HEK293 (cell line): Measurements from ENCODE around the gene MOGAT3.
A peak's percentile ranks its signal among the peaks of the same experiment; 100 is the strongest.

ENCODE experiments used
- CTCF ChIA-PET: fragments of 350-600 bp; formaldehyde crosslinking; extraction: SDS; loops from one replicate; lab custom pipeline; 2021; ENCODE audit warnings: antibody characterized with exemption; lab: Yijun Ruan, JAX
- POLR2A ChIA-PET: fragments of 300-600 bp; formaldehyde crosslinking; extraction: SDS; loops from one replicate; lab custom pipeline; 2020; ENCODE audit warnings: antibody characterized with exemption, inconsistent platforms; lab: Yijun Ruan, JAX
- H3K27ac ChIP-seq: fragments of 200-500 bp; sonication (Bioruptor generic); 2 replicates; pipeline ENCODE4 v1.5.1; 2014; ENCODE audit warnings: low read depth, low read length, control low read depth, inconsistent platforms; ENCODE audit errors: extremely low read depth
- H3K36me3 ChIP-seq, 2 experiments: fragments of 200-500 bp in 1 of 2; sonication (Bioruptor generic) in 1 of 2; 1 replicate in 1 of 2; 2 replicates in 1 of 2; pipeline ENCODE4 v1.5.1; 2014 to 2017; ENCODE audit warnings: inconsistent platforms in 2 of 2, low read length in 2 of 2; ENCODE audit not compliant: control insufficient read depth in 2 of 2, insufficient read depth in 1 of 2
- H3K4me1 ChIP-seq: fragments of 200-500 bp; sonication (Bioruptor generic); 2 replicates; pipeline ENCODE4 v1.5.1; 2014; ENCODE audit warnings: mild to moderate bottlenecking, low read length, inconsistent platforms; ENCODE audit not compliant: control insufficient read depth, insufficient read depth
- H3K4me3 ChIP-seq: 2 replicates; pipeline ENCODE4 v1.5.1; 2011; ENCODE audit warnings: low read depth, mild to moderate bottlenecking, control low read depth, low read length, moderate library complexity
- H3K9me3 ChIP-seq: fragments of 200-500 bp; sonication (Bioruptor generic); 2 replicates; pipeline ENCODE4 v1.5.1; 2014; ENCODE audit warnings: low read depth, low read length, inconsistent platforms; ENCODE audit not compliant: control insufficient read depth, insufficient read depth
- SP7 ChIP-seq: fragments of 450-650 bp; formaldehyde crosslinking; IDR thresholded peaks from 2 replicates; pipeline ENCODE4 v1.5.1; 2016; ENCODE audit warnings: missing biosample characterization, missing genetic modification characterization
- ZBTB7A ChIP-seq: fragments of 450-650 bp; formaldehyde crosslinking; IDR thresholded peaks from 2 replicates; pipeline ENCODE4 v1.5.1; 2016; ENCODE audit warnings: low read depth, missing biosample characterization, missing genetic modification characterization
- ZFP69B ChIP-seq: fragments of 450-650 bp; formaldehyde crosslinking; IDR thresholded peaks from 2 replicates; pipeline ENCODE4 v1.5.1; 2016; ENCODE audit warnings: missing biosample characterization, missing genetic modification characterization
- ZNF2 ChIP-seq: fragments of 450-650 bp; formaldehyde crosslinking; IDR thresholded peaks from 2 replicates; pipeline ENCODE4 v1.5.1; 2016; ENCODE audit warnings: missing biosample characterization, missing genetic modification characterization
- ZNF266 ChIP-seq: fragments of 450-650 bp; formaldehyde crosslinking; IDR thresholded peaks from 2 replicates; pipeline ENCODE4 v1.5.1; 2016; ENCODE audit warnings: missing biosample characterization, missing genetic modification characterization, low read depth
- ZNF292 ChIP-seq: fragments of 450-650 bp; formaldehyde crosslinking; IDR thresholded peaks from 2 replicates; pipeline ENCODE4 v1.5.1; 2016; ENCODE audit warnings: low read depth, missing biosample characterization, missing genetic modification characterization, borderline replicate concordance
- ZNF335 ChIP-seq: fragments of 450-650 bp; formaldehyde crosslinking; conservative IDR thresholded peaks from 2 replicates; pipeline ENCODE4 v1.5.1; 2016; ENCODE audit warnings: missing biosample characterization, missing genetic modification characterization
- ZNF37A ChIP-seq: fragments of 450-650 bp; IDR thresholded peaks from 2 replicates; pipeline ENCODE4 v1.5.1; 2018; ENCODE audit warnings: missing biosample characterization, missing genetic modification characterization
- ZNF416 ChIP-seq: fragments of 450-650 bp; formaldehyde crosslinking; IDR thresholded peaks from 2 replicates; pipeline ENCODE4 v1.5.1; 2016; ENCODE audit warnings: missing biosample characterization, missing genetic modification characterization
- ZNF530 ChIP-seq: fragments of 450-650 bp; formaldehyde crosslinking; IDR thresholded peaks from 2 replicates; pipeline ENCODE4 v1.5.1; 2016; ENCODE audit warnings: low read depth, missing biosample characterization, missing genetic modification characterization
- TF ChIP-seq, protein P1 (sequence below): fragments of 450-650 bp; formaldehyde crosslinking; IDR thresholded peaks from 2 replicates; pipeline ENCODE4 v1.5.1; 2016; ENCODE audit warnings: missing biosample characterization, missing genetic modification characterization
- TF ChIP-seq, protein P2 (sequence below): fragments of 450-650 bp; formaldehyde crosslinking; IDR thresholded peaks from 2 replicates; pipeline ENCODE4 v1.5.1; 2016; ENCODE audit warnings: missing biosample characterization, missing genetic modification characterization
- TF ChIP-seq, protein P3 (sequence below): fragments of 450-650 bp; formaldehyde crosslinking; IDR thresholded peaks from 2 replicates; pipeline ENCODE4 v1.5.1; 2016; ENCODE audit warnings: missing biosample characterization, missing genetic modification characterization
- TF ChIP-seq, protein P4 (sequence below): fragments of 450-650 bp; formaldehyde crosslinking; IDR thresholded peaks from 2 replicates; pipeline ENCODE4 v1.5.1; 2016; ENCODE audit warnings: missing biosample characterization, missing genetic modification characterization

The MOGAT3 gene

DNA sequence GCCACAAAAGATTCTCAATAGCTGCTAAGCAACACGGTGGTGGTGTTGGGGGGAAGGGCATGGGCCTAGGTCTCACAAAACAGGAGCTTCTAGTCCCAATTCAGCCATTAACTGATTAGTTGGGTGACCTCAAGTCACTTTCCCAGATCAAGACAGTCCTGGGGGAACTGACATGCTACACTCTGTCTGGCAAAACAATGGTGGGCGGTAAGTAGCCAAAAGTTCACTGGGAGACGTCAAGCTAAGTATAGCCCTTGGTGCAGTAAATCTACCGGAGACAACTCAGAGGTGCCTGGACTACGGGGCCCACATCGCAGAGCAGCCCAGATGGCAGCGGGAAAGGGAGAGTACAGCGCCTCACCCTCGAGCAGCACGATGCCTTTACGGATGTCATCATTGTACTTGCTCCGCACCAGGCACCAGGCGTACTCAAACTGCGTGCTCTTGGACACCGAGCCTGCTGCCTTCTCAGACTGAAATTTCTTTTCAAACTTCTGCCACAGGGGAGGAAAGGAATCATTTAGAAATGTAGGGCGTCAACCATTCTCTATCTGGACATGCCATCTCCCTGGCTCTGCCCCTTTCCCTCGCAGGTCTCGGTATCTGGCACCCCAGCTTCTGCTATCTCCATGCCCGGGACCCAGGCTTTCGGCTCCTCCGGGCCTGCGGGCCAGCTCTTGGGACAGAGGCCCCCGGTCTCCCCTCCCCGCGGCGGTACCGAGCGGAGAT, 43.0 kb upstream of the MOGAT3 start:
- Histone ChIP-seq H3K36me3 (peaks cover 0 to 33% of the 10 kb centered on the region in 2 experiments; a peak in 2 of 3 replicates), H3K27ac (peak overlapping the region; percentile 53), H3K4me1 (peaks cover 2% of the 10 kb centered on the region; the same call in 1 of the 2 replicates), H3K9me3 (no peaks in the 10 kb centered on the region), H3K4me3 (peak overlapping the region; percentile 73)
- TF ChIP-seq ZNF266 (tag by site-specific recombination) (no peak), ZNF416 (tag by site-specific recombination) (peak; percentile 97), ZNF292 (tag by site-specific recombination) (no peak), ZBTB7A (tag by site-specific recombination) (0 out of 2 replicates have a peak, but pooled peaks have one; percentile 24), ZNF530 (no peak), ZNF335 (tag by site-specific recombination) (peak; percentile 9), ZNF37A (no peak), SP7 (tag by site-specific recombination) (peak; percentile 91), ZFP69B (tag by site-specific recombination) (peak; percentile 70; the same call in 1 of the 2 replicates), ZNF2 (tag by site-specific recombination) (peak; percentile 100; the same call in 1 of the 2 replicates)
- TF ChIP-seq, protein P1, sequence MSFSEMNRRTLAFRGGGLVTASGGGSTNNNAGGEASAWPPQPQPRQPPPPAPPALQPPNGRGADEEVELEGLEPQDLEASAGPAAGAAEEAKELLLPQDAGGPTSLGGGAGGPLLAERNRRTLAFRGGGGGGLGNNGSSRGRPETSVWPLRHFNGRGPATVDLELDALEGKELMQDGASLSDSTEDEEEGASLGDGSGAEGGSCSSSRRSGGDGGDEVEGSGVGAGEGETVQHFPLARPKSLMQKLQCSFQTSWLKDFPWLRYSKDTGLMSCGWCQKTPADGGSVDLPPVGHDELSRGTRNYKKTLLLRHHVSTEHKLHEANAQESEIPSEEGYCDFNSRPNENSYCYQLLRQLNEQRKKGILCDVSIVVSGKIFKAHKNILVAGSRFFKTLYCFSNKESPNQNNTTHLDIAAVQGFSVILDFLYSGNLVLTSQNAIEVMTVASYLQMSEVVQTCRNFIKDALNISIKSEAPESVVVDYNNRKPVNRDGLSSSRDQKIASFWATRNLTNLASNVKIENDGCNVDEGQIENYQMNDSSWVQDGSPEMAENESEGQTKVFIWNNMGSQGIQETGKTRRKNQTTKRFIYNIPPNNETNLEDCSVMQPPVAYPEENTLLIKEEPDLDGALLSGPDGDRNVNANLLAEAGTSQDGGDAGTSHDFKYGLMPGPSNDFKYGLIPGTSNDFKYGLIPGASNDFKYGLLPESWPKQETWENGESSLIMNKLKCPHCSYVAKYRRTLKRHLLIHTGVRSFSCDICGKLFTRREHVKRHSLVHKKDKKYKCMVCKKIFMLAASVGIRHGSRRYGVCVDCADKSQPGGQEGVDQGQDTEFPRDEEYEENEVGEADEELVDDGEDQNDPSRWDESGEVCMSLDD (tag by site-specific recombination) = peak; percentile 52; the same call in 1 of the 2 replicates
- TF ChIP-seq, protein P2, sequence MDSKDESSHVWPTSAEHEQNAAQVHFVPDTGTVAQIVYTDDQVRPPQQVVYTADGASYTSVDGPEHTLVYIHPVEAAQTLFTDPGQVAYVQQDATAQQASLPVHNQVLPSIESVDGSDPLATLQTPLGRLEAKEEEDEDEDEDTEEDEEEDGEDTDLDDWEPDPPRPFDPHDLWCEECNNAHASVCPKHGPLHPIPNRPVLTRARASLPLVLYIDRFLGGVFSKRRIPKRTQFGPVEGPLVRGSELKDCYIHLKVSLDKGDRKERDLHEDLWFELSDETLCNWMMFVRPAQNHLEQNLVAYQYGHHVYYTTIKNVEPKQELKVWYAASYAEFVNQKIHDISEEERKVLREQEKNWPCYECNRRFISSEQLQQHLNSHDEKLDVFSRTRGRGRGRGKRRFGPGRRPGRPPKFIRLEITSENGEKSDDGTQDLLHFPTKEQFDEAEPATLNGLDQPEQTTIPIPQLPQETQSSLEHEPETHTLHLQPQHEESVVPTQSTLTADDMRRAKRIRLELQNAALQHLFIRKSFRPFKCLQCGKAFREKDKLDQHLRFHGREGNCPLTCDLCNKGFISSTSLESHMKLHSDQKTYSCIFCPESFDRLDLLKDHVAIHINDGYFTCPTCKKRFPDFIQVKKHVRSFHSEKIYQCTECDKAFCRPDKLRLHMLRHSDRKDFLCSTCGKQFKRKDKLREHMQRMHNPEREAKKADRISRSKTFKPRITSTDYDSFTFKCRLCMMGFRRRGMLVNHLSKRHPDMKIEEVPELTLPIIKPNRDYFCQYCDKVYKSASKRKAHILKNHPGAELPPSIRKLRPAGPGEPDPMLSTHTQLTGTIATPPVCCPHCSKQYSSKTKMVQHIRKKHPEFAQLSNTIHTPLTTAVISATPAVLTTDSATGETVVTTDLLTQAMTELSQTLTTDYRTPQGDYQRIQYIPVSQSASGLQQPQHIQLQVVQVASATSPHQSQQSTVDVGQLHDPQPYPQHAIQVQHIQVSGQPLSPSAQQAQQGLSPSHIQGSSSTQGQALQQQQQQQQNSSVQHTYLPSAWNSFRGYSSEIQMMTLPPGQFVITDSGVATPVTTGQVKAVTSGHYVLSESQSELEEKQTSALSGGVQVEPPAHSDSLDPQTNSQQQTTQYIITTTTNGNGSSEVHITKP (tag by site-specific recombination) = peak; percentile 9; the same call in 1 of the 2 replicates
- TF ChIP-seq, protein P3, sequence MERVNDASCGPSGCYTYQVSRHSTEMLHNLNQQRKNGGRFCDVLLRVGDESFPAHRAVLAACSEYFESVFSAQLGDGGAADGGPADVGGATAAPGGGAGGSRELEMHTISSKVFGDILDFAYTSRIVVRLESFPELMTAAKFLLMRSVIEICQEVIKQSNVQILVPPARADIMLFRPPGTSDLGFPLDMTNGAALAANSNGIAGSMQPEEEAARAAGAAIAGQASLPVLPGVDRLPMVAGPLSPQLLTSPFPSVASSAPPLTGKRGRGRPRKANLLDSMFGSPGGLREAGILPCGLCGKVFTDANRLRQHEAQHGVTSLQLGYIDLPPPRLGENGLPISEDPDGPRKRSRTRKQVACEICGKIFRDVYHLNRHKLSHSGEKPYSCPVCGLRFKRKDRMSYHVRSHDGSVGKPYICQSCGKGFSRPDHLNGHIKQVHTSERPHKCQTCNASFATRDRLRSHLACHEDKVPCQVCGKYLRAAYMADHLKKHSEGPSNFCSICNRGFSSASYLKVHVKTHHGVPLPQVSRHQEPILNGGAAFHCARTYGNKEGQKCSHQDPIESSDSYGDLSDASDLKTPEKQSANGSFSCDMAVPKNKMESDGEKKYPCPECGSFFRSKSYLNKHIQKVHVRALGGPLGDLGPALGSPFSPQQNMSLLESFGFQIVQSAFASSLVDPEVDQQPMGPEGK (tag by site-specific recombination) = peak; percentile 98; the same call in 1 of the 2 replicates
- TF ChIP-seq, protein P4, sequence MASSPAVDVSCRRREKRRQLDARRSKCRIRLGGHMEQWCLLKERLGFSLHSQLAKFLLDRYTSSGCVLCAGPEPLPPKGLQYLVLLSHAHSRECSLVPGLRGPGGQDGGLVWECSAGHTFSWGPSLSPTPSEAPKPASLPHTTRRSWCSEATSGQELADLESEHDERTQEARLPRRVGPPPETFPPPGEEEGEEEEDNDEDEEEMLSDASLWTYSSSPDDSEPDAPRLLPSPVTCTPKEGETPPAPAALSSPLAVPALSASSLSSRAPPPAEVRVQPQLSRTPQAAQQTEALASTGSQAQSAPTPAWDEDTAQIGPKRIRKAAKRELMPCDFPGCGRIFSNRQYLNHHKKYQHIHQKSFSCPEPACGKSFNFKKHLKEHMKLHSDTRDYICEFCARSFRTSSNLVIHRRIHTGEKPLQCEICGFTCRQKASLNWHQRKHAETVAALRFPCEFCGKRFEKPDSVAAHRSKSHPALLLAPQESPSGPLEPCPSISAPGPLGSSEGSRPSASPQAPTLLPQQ = peak; percentile 91
- CTCF ChIA-PET = interaction anchor here (0.5 to 3.9 kb wide), 34 partner anchors 9 to 1871 kb away, joined by 3 to 40 read pairs (median 4); partner anchors contain the start of genes PLOD3, TRIM56 and ZNHIT1
- POLR2A ChIA-PET = interaction anchor here (0.6 to 3.3 kb wide), 8 partner anchors 8 to 198 kb away, joined by 3 to 23 read pairs (median 6); partner anchors contain the start of genes PLOD3, TRIM56 and ZNHIT1
